ENCODE measurements around the gene PDGFRA. TPM values are rescaled to one million over a fixed set of nuclear protein-coding genes. Genes with fewer than 3 reads are reported as not detected.
A peak's percentile ranks its signal among the peaks of the same experiment; 100 is the strongest.

Gene PDGFRA
- total RNA-seq, 1 experiment from 2014 or later: 0.25 TPM

GRCh38 chr4:54185044-54185780 lies 43.9 kb upstream of the PDGFRA start (continued):
- TF ChIP-seq TCF7L2 (IDR thresholded peaks at IDR 0.05; ENCODE audit: borderline replicate concordance, extremely low read depth, insufficient read depth, insufficient read length) (no peak), CEBPB (IDR thresholded peaks at IDR 0.05; ENCODE audit: low read depth) (no peak)

GRCh38 chr4:54185866-54186265 lies 43.2 kb upstream of the PDGFRA start:
- no TSS peak for BruUV-seq (replicated peaks)
- no peaks in the 10 kb centered on the region for H4K20me1 ChIP-seq (ENCODE audit: insufficient read depth)
- no peak for DNase-seq (ENCODE audit: low read depth, low spot score)
- H3K4me3 ChIP-seq (replicated peaks in 1 of 2; ENCODE audit: low read depth in 1 of 2, low read length in 2 of 2): no peak overlapping the region
- H3K27me3 ChIP-seq (ENCODE audit: insufficient read depth, low read length): no peaks in the 10 kb centered on the region
- ATAC-seq: 0 out of 2 replicates have a peak, but pooled peaks have one; percentile 27
- ChIA-PET POLR2A (no interaction called here), RAD21 (ENCODE audit: low non-redundant PET in 1 of 2, low total read pairs in 2 of 2, uncharacterized antibody in 2 of 2, unreplicated experiment in 2 of 2) (no interaction called here), CTCF (no interaction called here)
- no peak overlapping the region for H3K9ac ChIP-seq (ENCODE audit: low read length)
- no peaks in the 10 kb centered on the region for H3K79me2 ChIP-seq (ENCODE audit: insufficient read depth, low read length)
- peak overlapping the region; percentile 80 for H2AFZ ChIP-seq (ENCODE audit: low read depth, low read length, poor library complexity, severe bottlenecking)
- no peak overlapping the region for H3K27ac ChIP-seq (ENCODE audit: low read depth, low read length)
- H3K4me1 ChIP-seq (ENCODE audit: control insufficient read depth in 1 of 2, insufficient read depth in 2 of 2, low read length in 2 of 2): peaks cover 0 to 3% of the 10 kb centered on the region in 2 experiments; a peak in 1 of 4 replicates
- no peaks in the 10 kb centered on the region for H3K36me3 ChIP-seq (ENCODE audit: control insufficient read depth in 1 of 2, insufficient read depth in 2 of 2, low read length in 2 of 2)
- no peaks in the 10 kb centered on the region for H3K9me3 ChIP-seq (ENCODE audit: control insufficient read depth in 1 of 2, insufficient read depth in 1 of 2, low read depth in 1 of 2, low read length in 2 of 2)
- no peak for TF ChIP-seq SIN3A (IDR thresholded peaks at IDR 0.05; ENCODE audit: low read depth)
- TF ChIP-seq ZFX (IDR thresholded peaks at IDR 0.05): no peak
- TF ChIP-seq, protein P1, sequence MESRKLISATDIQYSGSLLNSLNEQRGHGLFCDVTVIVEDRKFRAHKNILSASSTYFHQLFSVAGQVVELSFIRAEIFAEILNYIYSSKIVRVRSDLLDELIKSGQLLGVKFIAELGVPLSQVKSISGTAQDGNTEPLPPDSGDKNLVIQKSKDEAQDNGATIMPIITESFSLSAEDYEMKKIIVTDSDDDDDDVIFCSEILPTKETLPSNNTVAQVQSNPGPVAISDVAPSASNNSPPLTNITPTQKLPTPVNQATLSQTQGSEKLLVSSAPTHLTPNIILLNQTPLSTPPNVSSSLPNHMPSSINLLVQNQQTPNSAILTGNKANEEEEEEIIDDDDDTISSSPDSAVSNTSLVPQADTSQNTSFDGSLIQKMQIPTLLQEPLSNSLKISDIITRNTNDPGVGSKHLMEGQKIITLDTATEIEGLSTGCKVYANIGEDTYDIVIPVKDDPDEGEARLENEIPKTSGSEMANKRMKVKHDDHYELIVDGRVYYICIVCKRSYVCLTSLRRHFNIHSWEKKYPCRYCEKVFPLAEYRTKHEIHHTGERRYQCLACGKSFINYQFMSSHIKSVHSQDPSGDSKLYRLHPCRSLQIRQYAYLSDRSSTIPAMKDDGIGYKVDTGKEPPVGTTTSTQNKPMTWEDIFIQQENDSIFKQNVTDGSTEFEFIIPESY (IDR thresholded peaks at IDR 0.05; ENCODE audit: extremely low read depth, insufficient replicate concordance, low read length): no peak
- no peak for TF ChIP-seq SRF (IDR thresholded peaks at IDR 0.05; ENCODE audit: low read depth)
- TF ChIP-seq, protein P2, sequence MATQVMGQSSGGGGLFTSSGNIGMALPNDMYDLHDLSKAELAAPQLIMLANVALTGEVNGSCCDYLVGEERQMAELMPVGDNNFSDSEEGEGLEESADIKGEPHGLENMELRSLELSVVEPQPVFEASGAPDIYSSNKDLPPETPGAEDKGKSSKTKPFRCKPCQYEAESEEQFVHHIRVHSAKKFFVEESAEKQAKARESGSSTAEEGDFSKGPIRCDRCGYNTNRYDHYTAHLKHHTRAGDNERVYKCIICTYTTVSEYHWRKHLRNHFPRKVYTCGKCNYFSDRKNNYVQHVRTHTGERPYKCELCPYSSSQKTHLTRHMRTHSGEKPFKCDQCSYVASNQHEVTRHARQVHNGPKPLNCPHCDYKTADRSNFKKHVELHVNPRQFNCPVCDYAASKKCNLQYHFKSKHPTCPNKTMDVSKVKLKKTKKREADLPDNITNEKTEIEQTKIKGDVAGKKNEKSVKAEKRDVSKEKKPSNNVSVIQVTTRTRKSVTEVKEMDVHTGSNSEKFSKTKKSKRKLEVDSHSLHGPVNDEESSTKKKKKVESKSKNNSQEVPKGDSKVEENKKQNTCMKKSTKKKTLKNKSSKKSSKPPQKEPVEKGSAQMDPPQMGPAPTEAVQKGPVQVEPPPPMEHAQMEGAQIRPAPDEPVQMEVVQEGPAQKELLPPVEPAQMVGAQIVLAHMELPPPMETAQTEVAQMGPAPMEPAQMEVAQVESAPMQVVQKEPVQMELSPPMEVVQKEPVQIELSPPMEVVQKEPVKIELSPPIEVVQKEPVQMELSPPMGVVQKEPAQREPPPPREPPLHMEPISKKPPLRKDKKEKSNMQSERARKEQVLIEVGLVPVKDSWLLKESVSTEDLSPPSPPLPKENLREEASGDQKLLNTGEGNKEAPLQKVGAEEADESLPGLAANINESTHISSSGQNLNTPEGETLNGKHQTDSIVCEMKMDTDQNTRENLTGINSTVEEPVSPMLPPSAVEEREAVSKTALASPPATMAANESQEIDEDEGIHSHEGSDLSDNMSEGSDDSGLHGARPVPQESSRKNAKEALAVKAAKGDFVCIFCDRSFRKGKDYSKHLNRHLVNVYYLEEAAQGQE (IDR thresholded peaks at IDR 0.05; ENCODE audit: low read depth): no peak
- no peak for TF ChIP-seq MAX (IDR thresholded peaks at IDR 0.05)
- TF ChIP-seq ELF1 (IDR thresholded peaks at IDR 0.05; ENCODE audit: borderline replicate concordance, low read depth): no peak
- TF ChIP-seq ZNF274 (IDR thresholded peaks at IDR 0.05; ENCODE audit: low read depth, low read length): no peak
- no peak for TF ChIP-seq CBX3 (IDR thresholded peaks at IDR 0.05; ENCODE audit: low read depth)
- TF ChIP-seq POLR2A (IDR thresholded peaks at IDR 0.05; ENCODE audit: borderline replicate concordance, extremely low read depth, insufficient read depth, insufficient read length): no peak
- no peak for TF ChIP-seq YY1 (IDR thresholded peaks at IDR 0.05; ENCODE audit: extremely low read depth, insufficient replicate concordance, low read depth, low read length)
- no peak for TF ChIP-seq RAD21 (IDR thresholded peaks at IDR 0.05; ENCODE audit: low read depth)
- TF ChIP-seq SP1 (IDR thresholded peaks at IDR 0.05; ENCODE audit: low read depth): no peak
- H3K4me2 ChIP-seq (ENCODE audit: low read length): no peak overlapping the region
- intact Hi-C loops (cut with micrococcal nuclease): no loop called here
- no peaks in the 10 kb centered on the region for H3K9me2 ChIP-seq (ENCODE audit: insufficient read depth)
